ENCODE results near the gene RORC.

- TF ChIP-seq CTCF (IDR thresholded peaks at IDR 0.05) (no peak), ZBTB33 (IDR thresholded peaks at IDR 0.05; ENCODE audit: borderline replicate concordance, low read depth) (no peak), FOSL2 (IDR thresholded peaks at IDR 0.05; ENCODE audit: borderline replicate concordance, low read depth) (no peak), TCF12 (IDR thresholded peaks at IDR 0.05) (no peak), YY1 (IDR thresholded peaks at IDR 0.05; ENCODE audit: low read depth) (no peak), PBX3 (IDR thresholded peaks at IDR 0.05) (no peak), ELF1 (IDR thresholded peaks at IDR 0.05) (no peak), FOXM1 (IDR thresholded peaks at IDR 0.05; ENCODE audit: low read depth) (no peak), NRF1 (IDR thresholded peaks at IDR 0.05; ENCODE audit: low read depth, low read length) (no peak), RFX5 (IDR thresholded peaks at IDR 0.05; ENCODE audit: low read length) (no peak), GABPA (IDR thresholded peaks at IDR 0.05; ENCODE audit: low read depth) (no peak), EZH2phosphoT487 (IDR thresholded peaks at IDR 0.05; ENCODE audit: borderline replicate concordance, low read depth) (no peak), JUND (IDR thresholded peaks at IDR 0.05) (no peak)
Observed at GRCh38 chr1:151839457-151840403, 8.1 kb upstream of the RORC start, which contains the start of gene C2CD4D.

All from SK-N-SH (cell line).